Embryonic facial prominence (tissue), 1 donor: Measurements from ENCODE around the gene NKAIN1.
"Not testable (repeated sequence)": the region's sequence is repeated elsewhere in the genome, so short reads cannot be mapped to it uniquely, and the experiment has no call there.

ENCODE experiments used
- DNase-seq: peaks from one replicate; pipeline ENCODE4 v3.0.0-alpha.2; 2016; ENCODE audit errors: extremely low spot score

Gene NKAIN1

GRCh38 chr1:31154000-31154631 lies 85.6 kb downstream of the NKAIN1 start:
- DNase-seq = peak; percentile 14

- no peak for DNase-seq
These were observed 86.3 kb downstream of the NKAIN1 start for GRCh38 chr1:31153423-31153822.

GRCh38 chr1:31152181-31152795 lies 87.4 kb downstream of the NKAIN1 start:
- no peak for DNase-seq

- no peak for DNase-seq
These were observed 88.3 kb downstream of the NKAIN1 start for GRCh38 chr1:31151402-31151801.

GRCh38 chr1:31148409-31148808 lies 91.3 kb downstream of the NKAIN1 start:
- no peak for DNase-seq

- no peak for DNase-seq
These were observed 94.0 kb downstream of the NKAIN1 start for GRCh38 chr1:31145648-31146047.

GRCh38 chr1:31144442-31144841 lies 95.2 kb downstream of the NKAIN1 start:
- no peak for DNase-seq

- no peak for DNase-seq
These were observed 96.2 kb downstream of the NKAIN1 start for GRCh38 chr1:31143455-31143854.

GRCh38 chr1:31142406-31142805 lies 97.3 kb downstream of the NKAIN1 start:
- DNase-seq = no peak

GRCh38 chr1:31140299-31140698 lies 99.4 kb downstream of the NKAIN1 start:
- DNase-seq = no peak

- not testable (repeated sequence) for DNase-seq
These were observed 100.7 kb downstream of the NKAIN1 start for GRCh38 chr1:31138797-31139521.

- not testable (repeated sequence) for DNase-seq
These were observed 101.8 kb downstream of the NKAIN1 start for GRCh38 chr1:31137873-31138272.

- no peak for DNase-seq
These were observed 103.6 kb downstream of the NKAIN1 start for GRCh38 chr1:31135973-31136600.

GRCh38 chr1:31133368-31133767 lies 106.3 kb downstream of the NKAIN1 start:
- no peak for DNase-seq
